Gastrocnemius medialis (tissue), 4 donors: Measurements from ENCODE around the gene CHST13. TPM values are rescaled to one million over a fixed set of nuclear protein-coding genes. Genes with fewer than 3 reads are reported as not detected.

Source experiments
- ATAC-seq, 2 donors: fragments of 150-250 bp; one replicate each; pipeline ENCODE4 v1.9.1; 2016
- DNase-seq, 2 donors: peaks; one replicate each; pipeline ENCODE4 v3.0.0-alpha.2; 2019
- H3K27ac ChIP-seq, 4 donors: fragments of 200-600 bp; sonication (generic); 1 replicate in 1 of 4; 2 replicates in 3 of 4; pipeline ENCODE4 v1.5.1; 2016 to 2018; ENCODE audit warnings: mild to moderate bottlenecking in 2 of 4, moderate library complexity in 1 of 4
- H3K27me3 ChIP-seq, 3 donors: fragments of 200-600 bp; sonication (generic) in 2 of 3; 1 replicate in 1 of 3; 2 replicates in 2 of 3; pipeline versions ENCODE4 v1.5.1 to v1.6.0; 2016 to 2019; ENCODE audit warnings: mild to moderate bottlenecking in 1 of 3, moderate library complexity in 1 of 3
- H3K36me3 ChIP-seq, 2 donors: fragments of 200-600 bp; sonication (generic) in 1 of 2; one replicate each; pipeline ENCODE4 v1.5.1; 2017 to 2018
- H3K4me1 ChIP-seq, 2 donors: fragments of 200-600 bp; sonication (generic) in 1 of 2; one replicate each; pipeline ENCODE4 v1.5.1; 2016 to 2017; ENCODE audit warnings: mild to moderate bottlenecking in 2 of 2
- H3K4me3 ChIP-seq, 4 donors: fragments of 200-600 bp; sonication (generic) in 3 of 4; 1 replicate in 1 of 4; 2 replicates in 3 of 4; pipeline ENCODE4 v1.5.1; 2016 to 2019; ENCODE audit warnings: mild to moderate bottlenecking in 2 of 4
- H3K9me3 ChIP-seq, 3 donors: fragments of 200-600 bp; sonication (generic) in 2 of 3; 1 replicate in 1 of 3; 2 replicates in 2 of 3; pipeline ENCODE4 v1.5.1; 2016 to 2019
- POLR2A ChIP-seq, 2 donors: fragments of 450-650 bp; IDR thresholded peaks; one replicate each; pipeline ENCODE4 v1.6.1; 2017; ENCODE audit warnings: antibody characterized with exemption in 2 of 2, mild to moderate bottlenecking in 2 of 2, moderate library complexity in 2 of 2
- in situ Hi-C, 4 donors: fragments of 200-750 bp; cut with MboI; loops; one replicate each; pipeline versions ENCODE4 v1.15.0 to v1.8.0; 2017; ENCODE audit warnings: low sequenced_read_pairs in 4 of 4
- intact Hi-C: fragments of 100-400 bp; cut with DNase I; formaldehyde crosslinking; loops from one replicate; pipeline ENCODE4 v1.15.1; 2023; ENCODE audit warnings: low total_unique reads
- total RNA-seq, 4 donors: library from RNA; depleted of rRNA; stranded (reverse); fragments of >200 nt; gene quantifications; one replicate each; pipeline versions ENCODE4 v1.1.0 to v1.2.3, GENCODE V29; 2016
- TF ChIP-seq, protein P1 (sequence below), 5 experiments: fragments of 450-650 bp in 3 of 5; fragments of 200-600 bp in 2 of 5; sonication (generic) in 2 of 5; IDR thresholded peaks in 4 of 5; conservative IDR thresholded peaks in 1 of 5; 1 replicate in 4 of 5; 2 replicates in 1 of 5; pipeline ENCODE4 v1.5.1; 2016 to 2019; ENCODE audit warnings: antibody characterized with exemption in 5 of 5, mild to moderate bottlenecking in 3 of 5, moderate library complexity in 3 of 5

The CHST13 gene
- total RNA-seq, 4 donors from 2014 or later = 0.49 TPM; not detected in 3

- ATAC-seq (no peak), DNase-seq (no peak)
- H3K27ac ChIP-seq = no peak overlapping the region
- H3K27me3 ChIP-seq = peaks cover 0 to 4% (median 0%) of the 10 kb centered on the region in 3 donors
- in situ Hi-C loops (no loop called here), intact Hi-C loops (loop anchor here (10.0 kb wide), 1 partner anchor 926 kb away; no protein-coding TSS in a partner anchor)
- no peaks in the 10 kb centered on the region for H3K36me3 ChIP-seq
- H3K9me3 ChIP-seq = no peaks in the 10 kb centered on the region
- H3K4me1 ChIP-seq = peaks cover 0 to 7% of the 10 kb centered on the region in 2 donors
- no peak for TF ChIP-seq POLR2A (IDR thresholded peaks at IDR 0.05)
- TF ChIP-seq, protein P1, sequence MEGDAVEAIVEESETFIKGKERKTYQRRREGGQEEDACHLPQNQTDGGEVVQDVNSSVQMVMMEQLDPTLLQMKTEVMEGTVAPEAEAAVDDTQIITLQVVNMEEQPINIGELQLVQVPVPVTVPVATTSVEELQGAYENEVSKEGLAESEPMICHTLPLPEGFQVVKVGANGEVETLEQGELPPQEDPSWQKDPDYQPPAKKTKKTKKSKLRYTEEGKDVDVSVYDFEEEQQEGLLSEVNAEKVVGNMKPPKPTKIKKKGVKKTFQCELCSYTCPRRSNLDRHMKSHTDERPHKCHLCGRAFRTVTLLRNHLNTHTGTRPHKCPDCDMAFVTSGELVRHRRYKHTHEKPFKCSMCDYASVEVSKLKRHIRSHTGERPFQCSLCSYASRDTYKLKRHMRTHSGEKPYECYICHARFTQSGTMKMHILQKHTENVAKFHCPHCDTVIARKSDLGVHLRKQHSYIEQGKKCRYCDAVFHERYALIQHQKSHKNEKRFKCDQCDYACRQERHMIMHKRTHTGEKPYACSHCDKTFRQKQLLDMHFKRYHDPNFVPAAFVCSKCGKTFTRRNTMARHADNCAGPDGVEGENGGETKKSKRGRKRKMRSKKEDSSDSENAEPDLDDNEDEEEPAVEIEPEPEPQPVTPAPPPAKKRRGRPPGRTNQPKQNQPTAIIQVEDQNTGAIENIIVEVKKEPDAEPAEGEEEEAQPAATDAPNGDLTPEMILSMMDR (IDR thresholded peaks at IDR 0.05 in 4 of 5, conservative IDR thresholded peaks at IDR 0.05 in 1 of 5) = no peak
- H3K4me3 ChIP-seq = no peak overlapping the region
Observed at GRCh38 chr3:126528419-126528799, 4.5 kb downstream of the CHST13 start.

- no peak overlapping the region for H3K4me3 ChIP-seq
- in situ Hi-C loops (no loop called here), intact Hi-C loops (loop anchor here (10.0 kb wide), 1 partner anchor 926 kb away; no protein-coding TSS in a partner anchor)
- H3K27ac ChIP-seq = no peak overlapping the region
- peaks cover 0 to 2% (median 0%) of the 10 kb centered on the region in 3 donors for H3K27me3 ChIP-seq
- ATAC-seq = no peak
- H3K36me3 ChIP-seq = no peaks in the 10 kb centered on the region
- H3K9me3 ChIP-seq = no peaks in the 10 kb centered on the region
- TF ChIP-seq, protein P1 (IDR thresholded peaks at IDR 0.05 in 4 of 5, conservative IDR thresholded peaks at IDR 0.05 in 1 of 5) = no peak
- peaks cover 0 to 3% of the 10 kb centered on the region in 2 donors for H3K4me1 ChIP-seq
- no peak for DNase-seq
Observed at GRCh38 chr3:126528800-126529541, 5.0 kb downstream of the CHST13 start.

DNA sequence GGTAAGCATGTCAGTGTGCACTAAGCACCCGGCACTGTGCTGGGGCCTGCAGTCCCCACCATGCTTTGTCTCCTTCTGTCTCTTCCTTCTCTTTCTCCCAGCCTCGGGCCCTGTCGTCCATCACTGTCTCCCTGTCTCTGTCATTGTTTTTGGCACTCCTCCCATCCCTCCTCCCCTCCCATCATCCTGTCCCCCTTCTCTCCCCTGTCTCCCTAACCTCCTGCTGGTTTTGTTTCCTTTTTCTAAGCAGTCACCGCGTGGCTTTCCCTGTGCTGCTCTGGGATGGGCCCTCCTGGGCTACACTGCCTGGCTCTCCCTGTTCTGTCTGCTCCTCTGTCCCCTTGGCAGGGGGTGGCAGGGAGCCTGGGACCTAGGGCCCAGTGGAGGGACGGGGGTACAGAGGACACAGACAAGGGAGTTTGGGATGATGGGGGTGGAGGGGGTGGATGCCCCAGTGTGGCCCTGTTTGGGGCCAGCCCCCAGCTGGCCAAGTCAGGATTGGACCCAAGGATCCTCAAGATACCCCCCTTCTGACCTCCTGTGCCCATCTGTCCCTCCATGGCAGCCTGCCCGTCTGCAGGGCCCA, 5.7 kb downstream of the CHST13 start:
- intact Hi-C loops = loop anchor here (10.0 kb wide), 1 partner anchor 925 kb away; no protein-coding TSS in a partner anchor
- peaks cover 0 to under 1% of the 10 kb centered on the region in 2 donors for H3K4me1 ChIP-seq
- no peak overlapping the region for H3K27ac ChIP-seq
- no peaks in the 10 kb centered on the region for H3K36me3 ChIP-seq
- ATAC-seq (no peak), DNase-seq (no peak)
- peaks cover 0 to 2% (median 0%) of the 10 kb centered on the region in 3 donors for H3K27me3 ChIP-seq
- TF ChIP-seq POLR2A (IDR thresholded peaks at IDR 0.05) = no peak
- TF ChIP-seq, protein P1 (IDR thresholded peaks at IDR 0.05 in 4 of 5, conservative IDR thresholded peaks at IDR 0.05 in 1 of 5) = no peak
- in situ Hi-C loops = no loop called here
- H3K9me3 ChIP-seq = no peaks in the 10 kb centered on the region
- H3K4me3 ChIP-seq = no peak overlapping the region

DNA sequence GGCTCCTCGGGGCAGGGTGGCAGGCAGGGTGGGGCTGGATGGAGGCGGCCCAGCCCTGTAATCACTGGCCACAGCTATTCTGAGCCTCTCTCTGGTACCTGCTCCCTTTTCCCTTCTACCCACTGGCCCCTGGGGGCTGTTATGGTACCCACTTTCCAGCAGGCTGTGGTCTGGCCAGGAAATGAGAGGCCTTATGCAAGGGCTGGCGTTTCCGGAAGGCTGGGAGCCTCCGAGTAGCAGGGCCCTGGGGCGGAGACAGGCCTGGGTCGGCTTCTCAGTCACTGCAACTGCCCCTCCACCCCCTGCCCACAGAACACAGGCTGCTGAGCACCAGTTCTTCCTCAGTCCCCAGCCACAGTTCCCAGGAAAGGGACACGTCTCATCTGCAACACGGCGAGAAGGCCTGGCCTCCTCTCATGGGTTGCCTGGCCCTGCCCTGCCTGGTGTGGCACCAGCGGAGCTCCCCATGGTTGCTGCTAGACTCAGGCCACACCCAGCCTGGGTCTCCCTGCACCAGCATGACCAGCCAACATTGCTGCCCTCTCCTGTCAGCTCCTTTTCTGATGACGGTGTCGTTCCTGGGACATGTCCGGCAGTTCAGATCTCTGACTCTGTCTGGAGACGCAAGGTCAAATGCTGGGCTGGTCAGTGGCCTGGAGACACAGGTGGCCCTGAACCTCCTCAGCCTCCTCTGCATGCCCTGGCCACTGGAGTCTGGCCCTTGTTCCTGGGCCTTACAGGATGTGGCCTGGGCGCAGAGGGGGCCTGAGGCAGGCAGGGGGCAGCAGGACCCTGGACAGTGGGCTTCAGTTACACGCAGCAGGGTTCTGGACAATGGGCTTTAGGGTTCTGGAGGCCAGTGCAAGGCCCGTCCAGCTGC, 6.5 kb downstream of the CHST13 start:
- Histone ChIP-seq H3K4me1 (no peaks in the 10 kb centered on the region), H3K4me3 (no peak overlapping the region), H3K27ac (no peak overlapping the region), H3K36me3 (no peaks in the 10 kb centered on the region), H3K27me3 (no peaks in the 10 kb centered on the region), H3K9me3 (no peaks in the 10 kb centered on the region)
- TF ChIP-seq, protein P1 (IDR thresholded peaks at IDR 0.05 in 4 of 5, conservative IDR thresholded peaks at IDR 0.05 in 1 of 5) = no peak
- no peak for TF ChIP-seq POLR2A (IDR thresholded peaks at IDR 0.05)
- ATAC-seq (no peak), DNase-seq (no peak)
- in situ Hi-C loops = no loop called here
- intact Hi-C loops = no loop called here
